A673 (cell line): ENCODE data around the gene TCF3. TPM values are rescaled to one million over a fixed set of nuclear protein-coding genes. Genes with fewer than 3 reads are reported as not detected.

Experiments used
- BruUV-seq: library from RNA; stranded (reverse); fragments of 400-500 nt; replicated peaks from 2 replicates; lab custom pipeline; 2021; lab: Mats Ljungman, UMichigan
- CTCF ChIA-PET: fragments of 300-600 bp; sonication (Branson Sonifier 250); formaldehyde crosslinking; loops from one replicate; lab custom pipeline; 2022; ENCODE audit warnings: antibody characterized with exemption; lab: Charles Lee
- POLR2A ChIA-PET: fragments of 300-600 bp; sonication (Branson Sonifier 250); formaldehyde crosslinking; loops from one replicate; lab custom pipeline; 2022; ENCODE audit warnings: antibody characterized with exemption; ENCODE audit not compliant: low non-redundant PET; lab: Charles Lee
- DNase-seq: peaks from one replicate; pipeline ENCODE4 v3.0.0-alpha.2; 2015; ENCODE audit warnings: low spot score
- H3K27ac ChIP-seq: fragments of 200-600 bp; sonication (generic); 2 replicates; pipeline ENCODE4 v1.5.1; 2016; ENCODE audit warnings: mixed run types, low read depth, mild to moderate bottlenecking, mixed read lengths, antibody characterized with exemption, low read length; ENCODE audit not compliant: poor library complexity, severe bottlenecking
- H3K27me3 ChIP-seq: fragments of 200-600 bp; sonication (generic); replicated peaks from 2 replicates; pipeline ENCODE4 v1.6.1; 2017; ENCODE audit warnings: mixed run types, low read depth, mild to moderate bottlenecking, mixed read lengths, antibody characterized with exemption, low read length; ENCODE audit not compliant: insufficient read depth, poor library complexity
- H3K36me3 ChIP-seq: fragments of 200-600 bp; sonication (generic); 2 replicates; pipeline ENCODE4 v1.6.1; 2016; ENCODE audit warnings: mixed run types, mild to moderate bottlenecking, mixed read lengths, antibody characterized with exemption, low read length; ENCODE audit not compliant: insufficient read depth, poor library complexity, severe bottlenecking
- H3K4me1 ChIP-seq: fragments of 200-600 bp; sonication (generic); 2 replicates; pipeline ENCODE4 v1.6.1; 2017; ENCODE audit warnings: mixed run types, mild to moderate bottlenecking, mixed read lengths, antibody characterized with exemption, low read length; ENCODE audit not compliant: insufficient read depth, poor library complexity, severe bottlenecking
- H3K4me3 ChIP-seq: fragments of 200-600 bp; sonication (generic); 2 replicates; pipeline ENCODE4 v1.5.1; 2016; ENCODE audit warnings: low read depth, mixed run types, mild to moderate bottlenecking, mixed read lengths, low read length; ENCODE audit not compliant: poor library complexity, severe bottlenecking
- H3K9me3 ChIP-seq: fragments of 200-600 bp; sonication (generic); 2 replicates; pipeline ENCODE4 v1.6.1; 2016; ENCODE audit warnings: mixed run types, low read depth, mild to moderate bottlenecking, mixed read lengths, antibody characterized with exemption, low read length; ENCODE audit not compliant: poor library complexity, severe bottlenecking
- CTCF ChIP-seq: fragments of 300-800, 200-600 bp; sonication (generic); conservative IDR thresholded peaks from 2 replicates; pipeline ENCODE4 v1.5.1; 2017; ENCODE audit warnings: low read depth, mild to moderate bottlenecking, antibody characterized with exemption, low read length, moderate library complexity, mixed read lengths
- EZH2 ChIP-seq: fragments of 200-600 bp; sonication (generic); IDR thresholded peaks from 2 replicates; pipeline ENCODE4 v1.6.1; 2017; ENCODE audit warnings: borderline replicate concordance, low read depth, mild to moderate bottlenecking, mixed read lengths, antibody characterized with exemption, low read length; ENCODE audit not compliant: poor library complexity, severe bottlenecking
- intact Hi-C: fragments of 100-400 bp; cut with micrococcal nuclease; formaldehyde crosslinking; loops from one replicate; pipeline ENCODE4 v1.10.0; 2022; ENCODE audit not compliant: unreplicated experiment
- total RNA-seq: library from RNA; stranded (reverse); gene quantifications from 2 replicates; pipeline ENCODE4 v1.2.3, GENCODE V29; 2021

TCF3 gene
- total RNA-seq, 1 experiment from 2014 or later, result 333 TPM

- ChIA-PET POLR2A (interaction anchor here (0.6 kb wide), 1 partner anchor 49 kb away, joined by 7 read pairs; no protein-coding TSS in a partner anchor), CTCF (no interaction called here)
- H3K4me3 ChIP-seq, result no peak overlapping the region
- no peaks in the 10 kb centered on the region for H3K9me3 ChIP-seq
- H3K27ac ChIP-seq, result no peak overlapping the region
- no TSS peak for BruUV-seq
- no peak for TF ChIP-seq EZH2
- no peak for TF ChIP-seq CTCF
- no peak for DNase-seq
- H3K36me3 ChIP-seq, result peaks cover 75% of the 10 kb centered on the region
- intact Hi-C loops, result no loop called here
- no peaks in the 10 kb centered on the region for H3K27me3 ChIP-seq
- H3K4me1 ChIP-seq, result peaks cover 15% of the 10 kb centered on the region
Measured at GRCh38 chr19:1647501-1648458, 4.6 kb downstream of the TCF3 start.

GRCh38 chr19:1646659-1647453, 5.6 kb downstream of the TCF3 start:
- Histone ChIP-seq H3K27ac (no peak overlapping the region), H3K9me3 (no peaks in the 10 kb centered on the region), H3K4me1 (peaks cover 15% of the 10 kb centered on the region), H3K4me3 (no peak overlapping the region), H3K36me3 (peaks cover 83% of the 10 kb centered on the region), H3K27me3 (no peaks in the 10 kb centered on the region)
- intact Hi-C loops, result no loop called here
- ChIA-PET CTCF (no interaction called here), POLR2A (interaction anchor here (0.6 kb wide), 1 partner anchor 48 kb away, joined by 7 read pairs; no protein-coding TSS in a partner anchor)
- no TSS peak for BruUV-seq
- TF ChIP-seq EZH2 (no peak), CTCF (no peak)
- DNase-seq, result no peak

GRCh38 chr19:1646149-1646548, 6.3 kb downstream of the TCF3 start:
- H3K36me3 ChIP-seq, result peaks cover 88% of the 10 kb centered on the region

More at GRCh38 chr19:1646149-1646548, 6.3 kb downstream of the TCF3 start:
- POLR2A ChIA-PET, result no interaction called here
- CTCF ChIA-PET, result no interaction called here
- H3K9me3 ChIP-seq, result no peaks in the 10 kb centered on the region
- intact Hi-C loops, result no loop called here
- no peak for DNase-seq
- BruUV-seq, result no TSS peak
- peaks cover 20% of the 10 kb centered on the region for H3K4me1 ChIP-seq
- no peak overlapping the region for H3K27ac ChIP-seq
- no peaks in the 10 kb centered on the region for H3K27me3 ChIP-seq
- no peak overlapping the region for H3K4me3 ChIP-seq
- TF ChIP-seq EZH2 (no peak), CTCF (no peak)
